ENCODE data around the gene ATP2B3.

ATP2B3 gene

DNA sequence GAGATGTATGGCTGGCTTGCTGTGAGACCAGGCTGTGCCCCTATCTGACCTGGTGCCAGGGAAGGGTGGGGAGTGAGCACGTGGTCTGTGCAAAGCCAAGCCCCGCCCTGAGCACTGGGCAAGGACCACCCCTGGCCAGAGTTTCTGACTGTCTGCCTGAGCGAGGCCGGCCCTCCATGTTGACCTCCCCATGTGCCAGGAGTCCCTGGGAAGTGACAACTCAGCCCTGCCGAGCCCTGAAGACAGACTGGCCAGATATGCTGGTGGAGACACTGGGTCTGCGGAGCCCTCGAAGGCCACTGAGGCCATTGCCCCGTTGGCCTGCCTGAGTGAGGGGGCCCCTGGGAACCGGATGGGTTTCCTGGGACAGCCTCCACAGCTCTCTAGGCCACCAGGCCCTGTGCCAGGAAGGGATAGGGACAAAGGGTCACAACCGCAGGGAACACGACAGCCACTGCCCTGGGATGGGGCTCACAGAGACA is 29.8 kb upstream of the ATP2B3 start:
- Histone ChIP-seq H3K4me2 (ENCODE audit: low read length) (no peak overlapping the region), H3K4me1 (no peaks in the 10 kb centered on the region), H3K9me3 (ENCODE audit: control insufficient read depth, low read length) (no peaks in the 10 kb centered on the region), H3K27ac (no peak overlapping the region), H3K36me3 (ENCODE audit: control insufficient read depth, insufficient read depth, low read length) (no peaks in the 10 kb centered on the region), H3K9ac (no peak overlapping the region), H3K79me2 (no peaks in the 10 kb centered on the region), H3K27me3 (ENCODE audit: control insufficient read depth, insufficient read depth, low read length) (no peaks in the 10 kb centered on the region), H3K4me3 (ENCODE audit: low read depth, low read length) (no peak overlapping the region), H2AFZ (no peak overlapping the region)
- TF ChIP-seq, protein P1, sequence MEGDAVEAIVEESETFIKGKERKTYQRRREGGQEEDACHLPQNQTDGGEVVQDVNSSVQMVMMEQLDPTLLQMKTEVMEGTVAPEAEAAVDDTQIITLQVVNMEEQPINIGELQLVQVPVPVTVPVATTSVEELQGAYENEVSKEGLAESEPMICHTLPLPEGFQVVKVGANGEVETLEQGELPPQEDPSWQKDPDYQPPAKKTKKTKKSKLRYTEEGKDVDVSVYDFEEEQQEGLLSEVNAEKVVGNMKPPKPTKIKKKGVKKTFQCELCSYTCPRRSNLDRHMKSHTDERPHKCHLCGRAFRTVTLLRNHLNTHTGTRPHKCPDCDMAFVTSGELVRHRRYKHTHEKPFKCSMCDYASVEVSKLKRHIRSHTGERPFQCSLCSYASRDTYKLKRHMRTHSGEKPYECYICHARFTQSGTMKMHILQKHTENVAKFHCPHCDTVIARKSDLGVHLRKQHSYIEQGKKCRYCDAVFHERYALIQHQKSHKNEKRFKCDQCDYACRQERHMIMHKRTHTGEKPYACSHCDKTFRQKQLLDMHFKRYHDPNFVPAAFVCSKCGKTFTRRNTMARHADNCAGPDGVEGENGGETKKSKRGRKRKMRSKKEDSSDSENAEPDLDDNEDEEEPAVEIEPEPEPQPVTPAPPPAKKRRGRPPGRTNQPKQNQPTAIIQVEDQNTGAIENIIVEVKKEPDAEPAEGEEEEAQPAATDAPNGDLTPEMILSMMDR (IDR thresholded peaks at IDR 0.05): no peak

DNA sequence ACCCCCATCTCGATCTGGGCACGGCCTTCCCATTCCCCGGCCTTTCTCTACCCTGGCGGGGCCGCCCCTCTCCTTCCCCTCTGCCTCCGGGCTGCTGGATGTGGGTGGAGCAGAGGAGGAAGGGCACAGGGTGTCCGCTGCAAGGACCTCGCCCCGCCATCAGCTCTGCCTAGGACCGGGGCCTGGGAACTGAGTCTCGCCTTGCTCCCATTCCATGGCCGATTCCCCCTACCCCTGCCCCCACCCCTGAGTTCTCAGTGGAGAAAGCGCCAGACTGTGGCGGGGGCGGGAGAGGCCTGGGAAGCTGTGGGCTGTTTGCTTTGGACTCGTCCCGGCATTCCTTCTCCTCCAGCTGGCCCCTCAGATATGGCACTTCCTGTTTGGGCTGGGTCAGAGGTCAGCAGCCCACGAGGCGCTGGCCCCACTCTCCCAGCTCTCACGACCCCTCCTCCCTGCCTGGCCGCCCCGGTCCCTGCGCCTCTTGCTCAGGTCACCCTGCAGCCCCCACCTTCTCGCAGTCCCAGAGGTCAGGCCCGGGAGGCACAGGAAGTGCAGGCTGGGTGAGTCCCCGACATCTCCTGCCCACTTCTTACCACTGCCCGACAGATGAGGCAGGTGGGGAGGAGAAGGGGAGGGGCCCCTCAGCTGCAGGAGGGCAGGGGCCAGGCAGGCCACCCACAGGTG is 29.1 kb upstream of the ATP2B3 start:
- Histone ChIP-seq H3K79me2 (no peaks in the 10 kb centered on the region), H3K27ac (no peak overlapping the region)
- TF ChIP-seq, protein P1 (IDR thresholded peaks at IDR 0.05): no peak

DNA sequence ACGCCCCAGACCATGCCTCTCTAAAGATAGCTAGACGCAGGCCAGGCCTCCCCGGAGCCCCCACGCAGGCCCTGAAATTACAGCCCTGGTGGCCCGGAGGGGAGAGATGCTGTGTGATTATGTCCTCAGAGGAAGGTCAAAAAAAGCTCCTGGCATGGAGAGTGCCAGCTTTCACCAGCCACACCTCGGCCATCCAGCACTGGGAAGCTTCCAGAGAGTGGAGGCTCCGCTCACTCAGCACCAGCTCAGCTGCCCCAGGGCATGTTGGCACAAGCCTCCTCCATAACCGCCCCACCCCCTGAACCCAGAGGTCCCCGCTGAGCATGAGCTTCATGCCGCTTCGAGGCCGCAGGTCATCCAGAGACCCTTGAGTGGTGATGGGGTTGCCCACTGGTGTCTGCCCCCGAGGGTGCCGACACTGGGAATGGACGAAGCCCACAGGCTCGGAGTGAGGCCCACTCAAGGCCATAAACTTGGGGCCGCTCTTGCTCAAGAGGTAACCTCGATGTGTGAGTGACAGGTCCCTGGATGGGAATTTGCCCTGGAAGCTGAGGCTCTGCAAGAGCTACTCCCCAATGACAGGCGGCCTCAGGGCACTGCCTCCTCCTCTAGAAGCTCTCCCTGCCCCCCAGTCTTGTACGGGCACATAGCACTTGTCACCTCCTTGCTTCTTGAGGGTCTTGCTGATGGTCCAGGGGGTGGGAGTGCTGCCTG is 27.1 kb upstream of the ATP2B3 start:
- H3K4me3 ChIP-seq (ENCODE audit: low read depth, low read length): no peak overlapping the region
- no peaks in the 10 kb centered on the region for H3K27me3 ChIP-seq (ENCODE audit: control insufficient read depth, insufficient read depth, low read length)
- no peaks in the 10 kb centered on the region for H3K4me1 ChIP-seq

More for the DNA sequence above, 29.1 kb upstream of the ATP2B3 start:
- no peaks in the 10 kb centered on the region for H3K27me3 ChIP-seq (ENCODE audit: control insufficient read depth, insufficient read depth, low read length)
- H3K36me3 ChIP-seq (ENCODE audit: control insufficient read depth, insufficient read depth, low read length): no peaks in the 10 kb centered on the region
- no peaks in the 10 kb centered on the region for H3K9me3 ChIP-seq (ENCODE audit: control insufficient read depth, low read length)
- no peak overlapping the region for H3K9ac ChIP-seq
- H3K4me2 ChIP-seq (ENCODE audit: low read length): no peak overlapping the region
- H3K4me1 ChIP-seq: no peaks in the 10 kb centered on the region
- no peak overlapping the region for H2AFZ ChIP-seq
- no peak overlapping the region for H3K4me3 ChIP-seq (ENCODE audit: low read depth, low read length)

DNA sequence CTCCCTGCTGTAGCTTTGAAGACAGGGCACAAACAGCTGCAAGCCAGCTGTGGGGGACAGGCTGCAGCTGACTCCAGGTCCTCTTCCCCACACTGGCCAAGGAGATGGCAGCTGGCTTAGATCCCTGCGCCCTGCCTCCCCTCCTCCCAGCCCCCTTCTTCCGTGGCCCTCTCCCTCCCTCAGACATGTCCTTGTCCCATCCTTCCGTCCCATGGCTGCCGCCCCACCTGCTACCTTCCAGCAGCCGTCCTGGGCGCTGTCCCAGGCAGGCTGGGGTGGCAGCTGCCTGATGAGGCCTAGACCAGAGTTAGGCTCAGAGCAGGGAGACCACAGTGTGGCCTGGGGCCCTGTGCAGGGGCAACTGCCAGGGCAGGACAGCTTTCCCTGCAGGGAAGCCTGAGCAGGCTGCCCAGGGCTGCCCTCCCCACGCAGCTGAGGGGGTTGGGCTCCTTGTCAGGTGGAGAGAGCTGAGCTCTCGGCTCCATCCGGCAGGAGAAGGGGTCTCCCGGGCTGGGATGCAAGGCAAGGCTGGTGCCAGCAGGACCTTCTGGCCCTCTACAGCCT is 26.0 kb upstream of the ATP2B3 start:
- no peak overlapping the region for H3K9ac ChIP-seq
- no peak overlapping the region for H3K27ac ChIP-seq
- no peaks in the 10 kb centered on the region for H3K36me3 ChIP-seq (ENCODE audit: control insufficient read depth, insufficient read depth, low read length)
- no peak overlapping the region for H3K4me3 ChIP-seq (ENCODE audit: low read depth, low read length)
- H3K4me1 ChIP-seq: no peaks in the 10 kb centered on the region
- TF ChIP-seq, protein P1 (IDR thresholded peaks at IDR 0.05): no peak
- no peak overlapping the region for H2AFZ ChIP-seq
- no peaks in the 10 kb centered on the region for H3K9me3 ChIP-seq (ENCODE audit: control insufficient read depth, low read length)
- H3K4me2 ChIP-seq (ENCODE audit: low read length): no peak overlapping the region
- H3K27me3 ChIP-seq (ENCODE audit: control insufficient read depth, insufficient read depth, low read length): no peaks in the 10 kb centered on the region
- H3K79me2 ChIP-seq: no peaks in the 10 kb centered on the region

More for the DNA sequence above, 27.1 kb upstream of the ATP2B3 start:
- H3K9me3 ChIP-seq (ENCODE audit: control insufficient read depth, low read length): no peaks in the 10 kb centered on the region
- no peak overlapping the region for H3K27ac ChIP-seq
- no peaks in the 10 kb centered on the region for H3K79me2 ChIP-seq
- H3K9ac ChIP-seq: no peak overlapping the region
- H3K36me3 ChIP-seq (ENCODE audit: control insufficient read depth, insufficient read depth, low read length): no peaks in the 10 kb centered on the region
- no peak overlapping the region for H3K4me2 ChIP-seq (ENCODE audit: low read length)
- H2AFZ ChIP-seq: no peak overlapping the region
- TF ChIP-seq, protein P1 (IDR thresholded peaks at IDR 0.05): no peak

Data from parathyroid adenoma (tissue), 2 donors.